Common myeloid progenitor, CD34-positive (primary cell): Measurements from ENCODE around the gene MYCBPAP.

Experiments used
- CTCF ChIA-PET: fragments of 350-600 bp; sonication (Branson Sonifier 250); formaldehyde crosslinking; loops from one replicate; lab custom pipeline; 2021; ENCODE audit warnings: antibody characterized with exemption; lab: Charles Lee
- POLR2A ChIA-PET: fragments of 350-600 bp; sonication (Branson Sonifier 250); formaldehyde crosslinking; loops from one replicate; lab custom pipeline; 2021; ENCODE audit warnings: antibody characterized with exemption; lab: Charles Lee
- DNase-seq, 3 donors: peaks; one replicate each; pipeline versions ENCODE4 v3.0.0 to v3.0.0-alpha.2; 2013
- H3K27ac ChIP-seq, 2 experiments: 1 replicate in 1 of 2; 2 replicates in 1 of 2; pipeline ENCODE4 v1.7.0; 2013; ENCODE audit warnings: inconsistent platforms in 2 of 2, low read length in 2 of 2, mild to moderate bottlenecking in 2 of 2, low read depth in 1 of 2, moderate library complexity in 1 of 2; ENCODE audit not compliant: severe bottlenecking in 2 of 2, insufficient read depth in 1 of 2, poor library complexity in 1 of 2
- H3K27me3 ChIP-seq, 5 experiments: replicated peaks in 2 of 5; 1 replicate in 3 of 5; 2 replicates in 2 of 5; pipeline versions ENCODE4 v1.6.1 to v1.7.0; 2013; ENCODE audit warnings: low read length in 4 of 5, mild to moderate bottlenecking in 2 of 5, moderate library complexity in 2 of 5, inconsistent platforms in 1 of 5; ENCODE audit not compliant: insufficient read depth in 5 of 5, control insufficient read depth in 4 of 5
- H3K36me3 ChIP-seq, 4 experiments: 1 replicate in 2 of 4; 2 replicates in 2 of 4; pipeline versions ENCODE4 v1.6.1 to v1.7.0; 2013; ENCODE audit warnings: low read length in 3 of 4, control low read depth in 1 of 4, mild to moderate bottlenecking in 1 of 4; ENCODE audit not compliant: control insufficient read depth in 4 of 4, insufficient read depth in 4 of 4
- H3K4me1 ChIP-seq, 4 experiments: 1 replicate in 3 of 4; 2 replicates in 1 of 4; pipeline versions ENCODE4 v1.6.1 to v1.7.1; 2013; ENCODE audit warnings: low read length in 3 of 4, mild to moderate bottlenecking in 3 of 4, control low read depth in 1 of 4, inconsistent platforms in 1 of 4, moderate library complexity in 1 of 4; ENCODE audit not compliant: control insufficient read depth in 4 of 4, insufficient read depth in 4 of 4; ENCODE audit errors: control extremely low read depth in 1 of 4
- H3K4me3 ChIP-seq, 7 experiments: 1 replicate in 4 of 7; 2 replicates in 3 of 7; pipeline versions ENCODE4 v1.5.1 to v1.7.0; 2013; ENCODE audit warnings: mild to moderate bottlenecking in 7 of 7, low read length in 6 of 7, moderate library complexity in 6 of 7, inconsistent platforms in 2 of 7, low read depth in 2 of 7, control low read depth in 1 of 7; ENCODE audit not compliant: insufficient read depth in 4 of 7, control insufficient read depth in 1 of 7; ENCODE audit errors: extremely low read depth in 1 of 7
- H3K9me3 ChIP-seq, 5 experiments: 1 replicate in 4 of 5; 2 replicates in 1 of 5; pipeline versions ENCODE4 v1.6.1 to v1.7.1; 2013; ENCODE audit warnings: low read length in 4 of 5, mild to moderate bottlenecking in 2 of 5, inconsistent platforms in 1 of 5, low read depth in 1 of 5, moderate library complexity in 1 of 5; ENCODE audit not compliant: control insufficient read depth in 4 of 5, insufficient read depth in 2 of 5; ENCODE audit errors: control extremely low read depth in 1 of 5
- WGBS: methylation state at CpG from one replicate; pipeline ENCODE4 v1.1.5; 2013; ENCODE audit not compliant: insufficient coverage; 5-methylcytosine and 5-hydroxymethylcytosine counted together

Gene MYCBPAP

DNA sequence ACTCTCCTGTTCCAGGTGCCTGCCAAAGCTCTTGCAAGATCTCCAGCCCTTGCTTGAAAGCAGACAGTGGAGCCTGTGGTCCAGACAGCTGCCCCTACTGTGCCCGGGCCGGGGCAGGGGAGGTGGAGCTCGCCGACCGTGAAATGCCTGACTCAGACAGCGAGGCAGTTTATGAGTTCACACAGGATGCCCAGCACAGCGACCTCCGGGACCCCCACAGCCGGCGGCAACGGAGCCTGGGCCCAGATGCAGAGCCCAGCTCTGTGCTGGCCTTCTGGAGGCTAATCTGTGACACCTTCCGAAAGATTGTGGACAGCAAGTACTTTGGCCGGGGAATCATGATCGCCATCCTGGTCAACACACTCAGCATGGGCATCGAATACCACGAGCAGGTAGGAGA lies 69.9 kb downstream of the MYCBPAP start:
- Histone ChIP-seq H3K27ac (no peak overlapping the region), H3K36me3 (no peaks in the 10 kb centered on the region), H3K4me3 (no peak overlapping the region), H3K27me3 (peaks cover 0 to 10% (median 2%) of the 10 kb centered on the region in 5 experiments), H3K4me1 (peaks cover 0 to 2% (median 0%) of the 10 kb centered on the region in 4 experiments), H3K9me3 (no peaks in the 10 kb centered on the region)
- CTCF ChIA-PET: interaction anchor here (1.6 kb wide), 1 partner anchor 44 kb away, joined by 3 read pairs; no protein-coding TSS in a partner anchor
- no peak for DNase-seq
- 93% methylated on average over 16 of the region's 16 CpGs for WGBS
- POLR2A ChIA-PET: no interaction called here

DNA sequence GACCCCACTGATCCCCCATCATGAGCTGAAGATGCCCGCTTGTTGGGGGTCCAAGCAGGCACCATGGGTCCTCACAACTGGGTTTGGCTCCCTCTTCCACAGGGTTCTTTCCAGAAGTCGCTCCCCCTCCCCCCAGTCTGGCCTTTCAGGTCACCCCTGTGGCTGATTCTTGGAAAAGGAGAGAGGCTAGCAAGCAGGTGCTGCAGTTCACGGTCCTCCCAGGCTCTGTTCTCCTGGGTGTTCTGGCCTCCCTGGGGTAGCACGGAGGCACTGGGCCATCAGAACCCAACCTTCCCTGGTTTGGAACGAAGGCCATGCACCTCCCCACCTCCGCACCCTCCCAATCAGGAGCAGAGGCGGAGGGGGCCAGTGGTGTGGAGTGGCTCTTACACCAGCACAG lies 71.2 kb downstream of the MYCBPAP start:
- WGBS: 96% methylated on average over 4 of the region's 7 CpGs
- CTCF ChIA-PET: no interaction called here
- POLR2A ChIA-PET: no interaction called here
- Histone ChIP-seq H3K27me3 (peaks cover 0 to 15% (median 2%) of the 10 kb centered on the region in 5 experiments), H3K4me3 (no peak overlapping the region), H3K36me3 (no peaks in the 10 kb centered on the region), H3K4me1 (peaks cover 0 to 2% (median 0%) of the 10 kb centered on the region in 4 experiments), H3K27ac (no peak overlapping the region), H3K9me3 (no peaks in the 10 kb centered on the region)
- DNase-seq: no peak

DNA sequence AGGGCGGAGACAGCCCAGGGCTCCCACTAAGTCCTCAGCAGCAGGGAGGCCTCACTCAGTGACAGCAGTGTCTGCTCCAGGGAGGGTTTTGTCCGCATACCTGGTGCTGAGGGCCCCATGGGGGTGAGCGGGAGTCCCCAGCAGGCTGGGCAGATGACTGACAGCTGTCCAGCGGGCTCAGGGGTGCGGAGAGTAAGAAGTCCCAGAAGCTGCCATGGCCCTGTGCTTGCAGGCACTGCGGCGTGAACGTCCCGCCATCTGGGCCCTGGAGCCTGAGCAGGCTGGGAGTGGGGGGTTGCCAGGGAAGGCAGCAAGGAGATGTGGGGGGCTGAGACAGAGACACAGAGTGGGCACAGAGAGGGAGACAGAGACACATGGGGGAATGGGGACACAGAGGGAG lies 72.4 kb downstream of the MYCBPAP start:
- peaks cover 0 to 2% (median 0%) of the 10 kb centered on the region in 4 experiments for H3K4me1 ChIP-seq
- POLR2A ChIA-PET: no interaction called here
- WGBS: 92% methylated on average over 6 of the region's 9 CpGs
- no peak for DNase-seq
- H3K9me3 ChIP-seq: no peaks in the 10 kb centered on the region
- no peaks in the 10 kb centered on the region for H3K36me3 ChIP-seq
- H3K4me3 ChIP-seq: no peak overlapping the region
- H3K27ac ChIP-seq: no peak overlapping the region
- peaks cover 0 to 13% (median 2%) of the 10 kb centered on the region in 5 experiments for H3K27me3 ChIP-seq
- CTCF ChIA-PET: no interaction called here
